ENCODE measurements around the gene FBXW7.

The FBXW7 gene

DNA sequence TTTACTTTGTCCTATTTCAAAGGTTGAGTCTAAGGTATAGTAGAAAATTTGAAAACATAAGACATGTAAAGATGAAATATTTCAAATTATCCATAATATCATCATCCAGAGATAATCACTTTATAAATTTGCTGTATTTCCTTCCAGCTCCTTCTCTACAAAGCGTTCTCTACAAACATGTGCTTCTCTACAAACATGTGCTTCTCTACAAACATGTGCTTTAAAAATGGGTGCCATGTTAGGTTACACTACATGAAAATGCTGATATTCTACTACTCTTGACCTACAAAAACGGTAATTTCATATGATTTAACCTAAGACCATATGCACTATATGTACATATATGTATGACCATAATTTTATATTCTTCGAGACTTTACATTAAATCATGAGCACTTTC lies 92.0 kb downstream of the FBXW7 start:
- Histone ChIP-seq H3K27me3 (ENCODE audit: control insufficient read depth, insufficient read depth, low read length) (no peaks in the 10 kb centered on the region), H3K4me3 (ENCODE audit: low read length) (no peak overlapping the region), H3K27ac (ENCODE audit: low read length) (no peak overlapping the region), H3K9ac (ENCODE audit: low read length) (no peak overlapping the region), H3K9me3 (ENCODE audit: control insufficient read depth, low read depth, low read length) (no peaks in the 10 kb centered on the region), H3K4me1 (ENCODE audit: control insufficient read depth, low read depth, low read length) (no peaks in the 10 kb centered on the region), H3K36me3 (ENCODE audit: control insufficient read depth, low read depth, low read length) (no peaks in the 10 kb centered on the region)

DNA sequence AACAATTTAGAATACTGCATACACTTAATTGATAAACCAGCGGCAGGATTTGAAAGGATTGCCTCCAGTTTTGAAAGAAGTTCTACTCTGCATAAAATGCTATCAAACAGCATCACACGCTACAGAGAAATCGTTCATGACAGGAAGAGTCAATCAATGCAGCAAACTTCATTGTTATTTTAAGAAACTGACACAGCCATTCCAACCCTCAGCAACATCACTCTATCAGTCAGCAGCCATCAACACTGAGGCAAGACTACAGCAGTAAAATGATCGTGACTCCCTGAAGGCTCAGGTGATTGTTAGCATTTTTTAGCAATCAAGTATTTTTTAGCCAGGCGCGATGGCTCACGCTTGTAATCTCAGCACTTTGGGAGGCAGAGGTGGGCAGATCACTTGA lies 98.3 kb downstream of the FBXW7 start:
- no peak overlapping the region for H3K27ac ChIP-seq (ENCODE audit: low read length)
- no peaks in the 10 kb centered on the region for H3K9me3 ChIP-seq (ENCODE audit: control insufficient read depth, low read depth, low read length)

DNA sequence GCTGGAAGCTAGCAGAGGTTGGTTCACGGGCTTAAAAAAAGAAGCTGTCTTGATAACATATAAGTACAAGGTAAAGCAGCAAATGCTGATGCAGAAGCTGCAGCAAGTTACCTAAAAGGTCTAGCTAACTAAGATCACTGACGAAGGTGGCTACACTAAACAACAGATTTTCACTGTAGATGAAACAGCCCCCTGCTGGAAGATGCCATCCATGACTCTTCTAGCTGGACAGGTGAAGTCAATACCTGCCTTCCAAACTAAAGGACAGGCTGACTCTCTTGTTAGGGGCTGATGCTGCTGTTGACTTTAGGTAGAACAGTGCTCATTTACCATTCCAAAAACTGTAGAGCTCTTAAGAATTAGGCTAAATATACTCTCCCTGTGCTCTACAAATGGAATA lies 99.5 kb downstream of the FBXW7 start:
- Histone ChIP-seq H3K27ac (ENCODE audit: low read length) (no peak overlapping the region), H3K36me3 (ENCODE audit: control insufficient read depth, low read depth, low read length) (no peaks in the 10 kb centered on the region), H3K9ac (ENCODE audit: low read length) (no peak overlapping the region), H3K9me3 (ENCODE audit: control insufficient read depth, low read depth, low read length) (no peaks in the 10 kb centered on the region), H3K4me1 (ENCODE audit: control insufficient read depth, low read depth, low read length) (peaks cover 7% of the 10 kb centered on the region), H3K4me3 (ENCODE audit: low read length) (no peak overlapping the region), H3K27me3 (ENCODE audit: control insufficient read depth, insufficient read depth, low read length) (no peaks in the 10 kb centered on the region)

More for the DNA sequence above, 98.3 kb downstream of the FBXW7 start:
- Histone ChIP-seq H3K9ac (ENCODE audit: low read length) (no peak overlapping the region), H3K4me1 (ENCODE audit: control insufficient read depth, low read depth, low read length) (no peaks in the 10 kb centered on the region), H3K4me3 (ENCODE audit: low read length) (no peak overlapping the region), H3K27me3 (ENCODE audit: control insufficient read depth, insufficient read depth, low read length) (no peaks in the 10 kb centered on the region), H3K36me3 (ENCODE audit: control insufficient read depth, low read depth, low read length) (no peaks in the 10 kb centered on the region)

DNA sequence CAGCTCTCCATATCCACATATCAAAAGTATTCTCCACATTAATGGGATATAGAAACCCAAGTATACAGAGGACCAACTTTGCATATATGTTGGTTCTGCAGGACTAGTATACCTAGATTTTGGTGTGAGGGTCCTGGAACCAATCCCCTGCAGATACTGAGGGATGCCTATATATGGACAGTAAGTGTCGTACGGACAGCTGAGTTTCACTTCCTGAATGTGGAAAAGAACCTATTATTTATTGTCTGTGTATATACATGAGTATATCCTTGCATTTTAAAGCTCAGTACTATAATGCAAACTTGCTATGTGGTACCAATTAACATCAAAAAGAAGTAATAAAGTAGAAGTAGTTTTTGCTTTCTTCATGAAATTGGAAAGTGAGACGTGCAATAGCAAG lies 101.9 kb downstream of the FBXW7 start:
- Histone ChIP-seq H3K9ac (ENCODE audit: low read length) (no peak overlapping the region), H3K4me1 (ENCODE audit: control insufficient read depth, low read depth, low read length) (peaks cover 14% of the 10 kb centered on the region), H3K4me3 (ENCODE audit: low read length) (no peak overlapping the region), H3K9me3 (ENCODE audit: control insufficient read depth, low read depth, low read length) (no peaks in the 10 kb centered on the region), H3K27me3 (ENCODE audit: control insufficient read depth, insufficient read depth, low read length) (no peaks in the 10 kb centered on the region), H3K36me3 (ENCODE audit: control insufficient read depth, low read depth, low read length) (no peaks in the 10 kb centered on the region), H3K27ac (ENCODE audit: low read length) (no peak overlapping the region)

DNA sequence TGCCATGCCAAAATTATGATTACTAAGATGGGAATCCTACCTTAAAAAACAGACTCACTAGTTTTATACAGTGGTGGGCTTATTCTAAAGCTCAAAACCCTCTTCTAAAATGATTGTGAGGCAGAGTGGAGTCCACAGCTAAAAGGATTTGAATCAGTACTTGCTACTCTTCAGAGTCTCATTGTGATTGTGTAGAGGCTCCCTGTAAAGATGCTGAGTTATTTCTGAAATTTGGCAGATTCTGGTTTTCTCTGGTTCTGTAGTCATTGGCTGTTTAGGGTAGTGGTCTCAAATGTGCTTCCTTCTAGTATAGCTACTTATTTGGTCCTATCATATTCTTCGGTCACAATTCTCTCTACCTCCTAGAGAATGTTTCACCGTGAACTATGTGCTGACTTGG lies 104.1 kb downstream of the FBXW7 start:
- H3K27me3 ChIP-seq (ENCODE audit: control insufficient read depth, insufficient read depth, low read length): no peaks in the 10 kb centered on the region
- H3K4me1 ChIP-seq (ENCODE audit: control insufficient read depth, low read depth, low read length): peaks cover 14% of the 10 kb centered on the region
- no peak overlapping the region for H3K4me3 ChIP-seq (ENCODE audit: low read length)
- no peak overlapping the region for H3K9ac ChIP-seq (ENCODE audit: low read length)
- no peaks in the 10 kb centered on the region for H3K36me3 ChIP-seq (ENCODE audit: control insufficient read depth, low read depth, low read length)
- no peak overlapping the region for H3K27ac ChIP-seq (ENCODE audit: low read length)
- no peaks in the 10 kb centered on the region for H3K9me3 ChIP-seq (ENCODE audit: control insufficient read depth, low read depth, low read length)

DNA sequence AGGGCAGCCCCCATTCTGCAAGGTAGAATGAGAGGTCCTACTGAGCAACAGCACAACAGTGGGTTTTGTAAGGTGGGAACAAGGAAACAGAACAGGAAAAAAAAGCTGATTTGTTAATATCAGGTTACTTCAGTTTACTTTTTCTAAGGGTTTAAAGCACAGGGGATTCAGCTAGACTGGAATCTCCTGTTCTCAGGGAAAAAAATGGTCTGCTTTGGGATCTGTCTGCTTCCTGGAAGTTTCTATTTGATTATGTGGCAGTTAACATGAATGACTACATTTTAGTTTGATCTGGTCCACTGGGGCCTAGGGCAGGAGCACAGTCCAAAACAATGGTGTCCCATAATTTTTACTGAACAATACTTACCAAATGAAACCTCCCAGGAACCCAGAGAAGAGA lies 104.6 kb downstream of the FBXW7 start:
- Histone ChIP-seq H3K27me3 (ENCODE audit: control insufficient read depth, insufficient read depth, low read length) (no peaks in the 10 kb centered on the region), H3K9me3 (ENCODE audit: control insufficient read depth, low read depth, low read length) (no peaks in the 10 kb centered on the region), H3K4me1 (ENCODE audit: control insufficient read depth, low read depth, low read length) (peaks cover 14% of the 10 kb centered on the region), H3K4me3 (ENCODE audit: low read length) (peak overlapping the region; percentile 2), H3K36me3 (ENCODE audit: control insufficient read depth, low read depth, low read length) (no peaks in the 10 kb centered on the region), H3K27ac (ENCODE audit: low read length) (no peak overlapping the region), H3K9ac (ENCODE audit: low read length) (no peak overlapping the region)

DNA sequence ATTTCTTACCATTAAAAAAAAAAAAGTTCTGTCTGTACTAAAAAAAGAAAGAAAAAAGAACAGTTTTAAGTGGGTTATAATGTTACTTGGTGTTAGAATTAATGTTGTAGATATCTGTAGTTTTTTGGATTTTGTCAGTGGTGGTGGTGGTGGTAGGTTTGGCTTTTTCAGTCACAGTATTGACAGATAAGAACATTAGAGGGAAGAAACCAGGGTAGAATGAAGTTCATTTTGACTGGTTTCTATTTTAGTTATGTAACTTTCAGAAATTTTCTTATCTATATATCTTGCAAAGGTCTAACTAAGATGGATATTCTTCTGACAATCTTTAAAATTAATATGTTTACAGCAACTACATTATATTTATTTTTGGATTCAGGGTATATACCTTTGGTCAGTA lies 105.4 kb downstream of the FBXW7 start:
- H3K27ac ChIP-seq (ENCODE audit: low read length): no peak overlapping the region
- no peak overlapping the region for H3K4me3 ChIP-seq (ENCODE audit: low read length)
- no peak overlapping the region for H3K9ac ChIP-seq (ENCODE audit: low read length)
- peaks cover 20% of the 10 kb centered on the region for H3K4me1 ChIP-seq (ENCODE audit: control insufficient read depth, low read depth, low read length)
- no peaks in the 10 kb centered on the region for H3K27me3 ChIP-seq (ENCODE audit: control insufficient read depth, insufficient read depth, low read length)
- H3K36me3 ChIP-seq (ENCODE audit: control insufficient read depth, low read depth, low read length): no peaks in the 10 kb centered on the region
- no peaks in the 10 kb centered on the region for H3K9me3 ChIP-seq (ENCODE audit: control insufficient read depth, low read depth, low read length)

DNA sequence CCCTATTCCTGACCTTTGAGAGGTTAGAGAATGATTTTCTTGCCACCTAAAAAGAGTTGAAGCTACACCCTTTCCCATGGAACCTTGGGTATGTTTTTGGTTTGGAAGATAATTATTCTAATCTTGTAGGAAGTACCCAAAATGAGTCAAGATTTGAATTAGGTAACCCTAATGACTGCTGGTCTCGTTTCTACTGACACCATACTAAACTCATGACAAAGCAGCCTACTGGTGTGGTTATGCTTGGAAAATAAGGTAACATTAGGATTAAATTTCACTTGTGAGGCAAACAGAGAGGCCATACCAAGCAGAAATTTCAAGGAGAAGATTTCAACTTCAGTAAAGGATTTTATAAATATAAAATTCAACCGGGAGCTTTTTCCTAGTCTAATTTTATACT lies 107.9 kb downstream of the FBXW7 start:
- no peaks in the 10 kb centered on the region for H3K9me3 ChIP-seq (ENCODE audit: control insufficient read depth, low read depth, low read length)
- no peak overlapping the region for H3K27ac ChIP-seq (ENCODE audit: low read length)
- H3K4me1 ChIP-seq (ENCODE audit: control insufficient read depth, low read depth, low read length): peaks cover 28% of the 10 kb centered on the region
- no peaks in the 10 kb centered on the region for H3K36me3 ChIP-seq (ENCODE audit: control insufficient read depth, low read depth, low read length)
- no peaks in the 10 kb centered on the region for H3K27me3 ChIP-seq (ENCODE audit: control insufficient read depth, insufficient read depth, low read length)
- H3K4me3 ChIP-seq (ENCODE audit: low read length): no peak overlapping the region
- H3K9ac ChIP-seq (ENCODE audit: low read length): no peak overlapping the region

DNA sequence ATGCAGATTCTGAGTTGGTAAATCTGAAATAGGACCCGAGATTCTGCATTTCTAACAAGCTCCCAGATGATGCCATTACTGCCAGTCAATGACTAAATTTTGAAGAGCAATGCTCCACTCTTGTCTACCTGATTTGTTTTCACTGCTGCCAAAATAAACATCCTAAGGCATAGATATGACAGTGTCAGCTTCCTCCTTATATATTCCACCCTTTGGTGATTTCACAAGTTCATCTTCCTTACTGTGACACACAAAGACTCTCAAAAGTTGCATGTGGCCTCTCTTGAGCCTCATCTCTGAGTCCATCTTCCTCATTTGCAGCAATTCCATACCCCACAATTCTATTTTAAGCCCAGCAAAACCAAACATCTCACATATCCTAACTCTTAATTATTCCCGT lies 110.9 kb downstream of the FBXW7 start:
- Histone ChIP-seq H3K4me1 (ENCODE audit: control insufficient read depth, low read depth, low read length) (peaks cover 14% of the 10 kb centered on the region), H3K4me3 (ENCODE audit: low read length) (no peak overlapping the region), H3K27ac (ENCODE audit: low read length) (no peak overlapping the region), H3K36me3 (ENCODE audit: control insufficient read depth, low read depth, low read length) (no peaks in the 10 kb centered on the region), H3K27me3 (ENCODE audit: control insufficient read depth, insufficient read depth, low read length) (no peaks in the 10 kb centered on the region), H3K9me3 (ENCODE audit: control insufficient read depth, low read depth, low read length) (no peaks in the 10 kb centered on the region), H3K9ac (ENCODE audit: low read length) (no peak overlapping the region)

DNA sequence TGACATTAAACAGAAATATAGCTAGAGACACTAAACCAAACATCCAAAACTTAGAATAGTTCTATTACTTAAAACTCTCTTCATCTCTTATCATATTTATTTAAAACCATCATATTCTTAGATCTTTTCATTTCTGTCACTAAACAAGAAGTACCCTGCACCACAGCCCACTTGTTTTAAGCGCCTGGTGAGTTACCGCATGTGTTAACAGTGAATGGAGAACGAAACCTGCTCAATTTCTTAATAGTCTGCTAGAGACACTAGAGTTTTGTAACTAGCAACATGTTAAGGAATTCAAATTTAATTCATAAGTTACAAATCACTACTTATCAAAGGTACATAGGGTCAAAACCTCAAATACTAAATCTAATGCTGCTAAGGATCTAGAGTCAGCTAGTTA lies 111.5 kb downstream of the FBXW7 start:
- Histone ChIP-seq H3K36me3 (ENCODE audit: control insufficient read depth, low read depth, low read length) (no peaks in the 10 kb centered on the region), H3K4me3 (ENCODE audit: low read length) (no peak overlapping the region)

DNA sequence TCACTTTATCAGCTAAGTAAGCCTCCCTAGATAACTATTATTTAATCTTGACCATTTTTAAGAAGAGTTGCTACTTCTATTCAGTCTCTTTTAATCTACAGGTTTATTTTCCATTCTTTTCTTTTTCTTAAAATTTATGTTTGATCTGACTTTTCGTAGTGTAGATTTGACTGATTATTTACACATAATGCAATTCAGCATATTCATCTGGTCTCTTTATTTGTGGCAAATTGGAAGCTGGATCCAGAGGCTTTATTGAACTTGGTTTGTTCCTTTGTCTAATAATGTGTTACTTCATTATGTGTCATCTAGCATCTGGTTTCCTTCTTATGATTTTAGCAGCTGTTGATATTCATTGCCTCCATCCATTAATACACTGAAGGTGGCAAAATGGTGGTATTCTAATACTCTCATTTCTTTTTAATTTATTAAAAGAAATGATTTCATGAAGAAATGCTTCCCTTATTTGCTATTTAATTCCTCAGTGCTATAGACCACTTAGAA lies 113.0 kb downstream of the FBXW7 start:
- H3K27ac ChIP-seq (ENCODE audit: low read length): no peak overlapping the region
- H3K27me3 ChIP-seq (ENCODE audit: control insufficient read depth, insufficient read depth, low read length): no peaks in the 10 kb centered on the region
- H3K9ac ChIP-seq (ENCODE audit: low read length): no peak overlapping the region
- no peaks in the 10 kb centered on the region for H3K9me3 ChIP-seq (ENCODE audit: control insufficient read depth, low read depth, low read length)
- no peak overlapping the region for H3K4me3 ChIP-seq (ENCODE audit: low read length)
- no peaks in the 10 kb centered on the region for H3K36me3 ChIP-seq (ENCODE audit: control insufficient read depth, low read depth, low read length)
- peaks cover 14% of the 10 kb centered on the region for H3K4me1 ChIP-seq (ENCODE audit: control insufficient read depth, low read depth, low read length)

More for the DNA sequence above, 111.5 kb downstream of the FBXW7 start:
- H3K9me3 ChIP-seq (ENCODE audit: control insufficient read depth, low read depth, low read length): no peaks in the 10 kb centered on the region
- H3K4me1 ChIP-seq (ENCODE audit: control insufficient read depth, low read depth, low read length): peaks cover 14% of the 10 kb centered on the region
- H3K27me3 ChIP-seq (ENCODE audit: control insufficient read depth, insufficient read depth, low read length): no peaks in the 10 kb centered on the region
- no peak overlapping the region for H3K9ac ChIP-seq (ENCODE audit: low read length)
- H3K27ac ChIP-seq (ENCODE audit: low read length): no peak overlapping the region

DNA sequence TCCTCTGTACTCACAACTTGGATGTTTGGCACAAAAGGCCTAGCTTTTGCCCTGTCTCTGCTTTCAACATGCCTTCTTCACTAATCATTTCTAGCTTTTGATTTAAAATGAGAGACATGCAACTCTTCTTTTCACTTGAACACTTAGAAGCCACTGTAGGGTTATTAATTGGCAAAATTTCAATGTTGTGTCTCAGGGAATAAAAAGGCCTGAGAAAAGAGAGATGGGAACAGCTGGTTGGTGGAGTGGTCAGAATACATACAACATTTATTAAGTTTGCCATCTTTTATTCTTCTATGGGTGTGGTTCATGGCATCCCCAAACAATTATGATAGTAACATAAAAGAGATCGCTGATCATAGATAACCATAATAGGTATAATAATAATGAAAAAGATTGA lies 114.3 kb downstream of the FBXW7 start:
- Histone ChIP-seq H3K27me3 (ENCODE audit: control insufficient read depth, insufficient read depth, low read length) (no peaks in the 10 kb centered on the region), H3K9ac (ENCODE audit: low read length) (no peak overlapping the region), H3K27ac (ENCODE audit: low read length) (no peak overlapping the region), H3K36me3 (ENCODE audit: control insufficient read depth, low read depth, low read length) (no peaks in the 10 kb centered on the region), H3K4me1 (ENCODE audit: control insufficient read depth, low read depth, low read length) (peaks cover 21% of the 10 kb centered on the region), H3K9me3 (ENCODE audit: control insufficient read depth, low read depth, low read length) (no peaks in the 10 kb centered on the region), H3K4me3 (ENCODE audit: low read length) (no peak overlapping the region)
